IPS-18c (cell line): Measurements from ENCODE around the gene P2RY6.

Source experiments
- H3K4me3 ChIP-seq: 2 replicates; pipeline ENCODE4 v1.7.0; 2013; ENCODE audit warnings: low read depth, mild to moderate bottlenecking, low read length, moderate library complexity; ENCODE audit not compliant: insufficient read depth
- H3K9me3 ChIP-seq: one replicate; pipeline ENCODE4 v1.6.1; 2013; ENCODE audit warnings: mild to moderate bottlenecking, low read length, moderate library complexity; ENCODE audit not compliant: control insufficient read depth, insufficient read depth

The P2RY6 gene

DNA sequence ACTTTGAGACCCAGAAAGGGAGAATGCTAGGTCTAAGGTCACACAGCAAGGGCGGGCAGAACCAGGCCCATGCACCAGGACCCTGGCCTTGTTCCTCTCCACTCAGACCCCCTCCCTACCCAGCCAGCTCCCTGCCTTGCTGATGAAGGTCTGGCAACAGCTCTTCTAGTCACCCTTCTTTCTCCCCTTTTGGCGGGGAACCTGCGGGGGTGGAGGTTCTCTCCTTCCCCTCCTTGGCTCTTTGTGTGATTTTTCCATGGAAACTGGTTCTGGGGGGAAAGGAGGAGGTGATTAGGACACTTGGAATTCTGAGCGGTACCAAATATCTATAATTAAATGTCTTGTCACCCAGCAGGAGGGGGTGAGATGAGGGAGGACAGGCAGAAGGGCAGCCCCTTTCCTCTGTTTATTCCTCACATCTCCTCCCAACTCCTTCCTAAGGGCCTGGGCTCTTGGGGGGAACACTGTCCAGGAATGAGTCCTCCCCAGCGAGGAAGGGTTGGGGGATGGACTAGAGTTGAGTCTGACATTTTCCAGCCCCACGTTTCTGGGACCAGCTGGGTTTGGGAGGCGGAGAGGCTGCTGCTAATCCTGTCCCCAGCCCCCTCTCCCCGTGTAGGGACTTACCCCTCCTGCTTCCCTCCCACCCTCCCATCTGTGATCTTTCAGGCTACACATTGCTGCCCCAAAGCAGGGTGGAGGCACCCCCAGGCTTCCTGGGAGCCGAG, 43.3 kb downstream of the P2RY6 start:
- no peak overlapping the region for H3K4me3 ChIP-seq
- H3K9me3 ChIP-seq: no peaks in the 10 kb centered on the region

DNA sequence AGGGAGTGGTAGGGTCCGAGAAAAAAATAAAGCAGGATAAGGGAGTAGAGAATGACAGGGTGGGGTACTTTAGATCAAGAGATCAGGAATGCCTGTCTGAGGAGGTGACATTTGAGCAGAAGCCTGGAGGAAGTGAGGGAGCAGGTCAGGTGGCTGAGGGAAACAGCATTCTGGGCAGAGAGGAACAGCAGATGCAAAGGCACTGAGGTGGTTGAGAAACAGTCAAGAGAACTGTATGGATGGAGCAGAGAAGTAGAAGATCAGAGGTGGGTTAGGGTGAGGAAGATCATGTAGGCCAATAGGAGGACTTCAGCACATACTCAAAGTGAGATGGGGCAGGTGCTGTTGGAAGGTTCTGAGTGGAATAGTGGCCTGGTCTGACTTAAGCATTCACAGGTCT, 44.3 kb downstream of the P2RY6 start:
- no peak overlapping the region for H3K4me3 ChIP-seq

DNA sequence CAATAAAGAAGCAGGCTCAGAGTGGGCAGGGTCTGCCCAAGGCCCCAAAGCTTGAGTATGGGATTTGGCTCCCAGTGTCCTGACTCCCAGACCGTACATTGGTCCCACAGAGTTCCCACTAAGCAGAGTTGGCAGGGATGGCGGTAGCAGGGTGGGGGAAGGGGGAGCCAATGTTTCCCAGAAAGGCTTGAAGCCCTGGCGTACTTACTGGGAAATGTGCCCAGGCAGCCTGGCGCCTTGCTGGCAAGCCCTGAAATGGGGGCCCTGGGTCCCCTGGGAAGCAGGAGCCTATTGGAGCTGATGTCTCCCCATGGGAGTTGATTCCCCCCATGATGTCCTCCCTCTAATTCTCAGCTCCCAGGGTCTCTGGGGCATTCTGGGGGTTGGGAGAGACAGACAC, 45.2 kb downstream of the P2RY6 start:
- no peaks in the 10 kb centered on the region for H3K9me3 ChIP-seq
- H3K4me3 ChIP-seq: no peak overlapping the region

More for the DNA sequence above, 44.3 kb downstream of the P2RY6 start:
- H3K9me3 ChIP-seq: no peaks in the 10 kb centered on the region

DNA sequence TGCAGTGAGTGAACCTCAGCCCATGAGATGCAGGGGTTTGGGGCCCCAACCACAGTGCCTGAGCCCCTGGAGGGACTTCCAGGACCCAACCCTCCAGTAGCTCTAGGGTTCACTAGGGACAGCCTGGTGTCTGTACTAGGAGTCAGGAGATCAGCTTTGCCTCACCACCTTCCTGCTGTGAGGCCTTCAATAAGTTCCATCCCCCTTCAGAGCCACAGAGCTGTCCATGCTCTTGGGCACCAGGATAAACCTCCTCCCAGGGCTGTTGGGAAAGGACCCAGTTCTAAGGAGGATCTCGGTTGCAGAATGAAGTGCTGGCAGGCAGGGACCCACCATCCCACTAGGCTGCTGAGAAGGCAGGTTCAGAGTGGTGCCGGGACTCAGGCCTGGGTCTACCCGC, 45.7 kb downstream of the P2RY6 start:
- Histone ChIP-seq H3K9me3 (no peaks in the 10 kb centered on the region), H3K4me3 (no peak overlapping the region)

DNA sequence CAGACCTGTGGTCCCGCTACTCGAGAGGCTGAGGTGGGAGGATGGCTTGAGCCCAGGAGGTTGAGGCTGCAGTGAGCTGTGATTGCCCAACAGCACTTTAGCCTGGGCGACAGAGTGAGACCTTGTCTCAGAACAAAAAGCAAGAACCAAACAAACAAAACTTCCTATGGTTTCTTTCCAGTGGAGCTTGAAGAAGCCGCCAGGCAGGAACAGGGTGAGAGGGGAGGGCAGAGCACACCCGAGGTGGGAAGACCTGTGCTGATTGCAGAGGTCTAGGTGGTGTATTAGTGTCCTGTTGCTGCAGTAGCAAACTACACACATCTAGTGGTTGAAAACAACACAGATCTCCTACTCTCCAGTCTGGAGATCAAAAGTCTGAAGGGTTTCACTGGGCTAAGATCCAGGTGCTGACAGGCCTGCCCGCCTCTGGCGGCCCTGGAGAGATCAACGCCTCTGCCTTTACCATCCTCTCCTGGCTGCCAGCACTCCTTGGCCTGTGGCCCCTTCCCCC, 46.4 kb downstream of the P2RY6 start:
- Histone ChIP-seq H3K4me3 (no peak overlapping the region), H3K9me3 (no peaks in the 10 kb centered on the region)

DNA sequence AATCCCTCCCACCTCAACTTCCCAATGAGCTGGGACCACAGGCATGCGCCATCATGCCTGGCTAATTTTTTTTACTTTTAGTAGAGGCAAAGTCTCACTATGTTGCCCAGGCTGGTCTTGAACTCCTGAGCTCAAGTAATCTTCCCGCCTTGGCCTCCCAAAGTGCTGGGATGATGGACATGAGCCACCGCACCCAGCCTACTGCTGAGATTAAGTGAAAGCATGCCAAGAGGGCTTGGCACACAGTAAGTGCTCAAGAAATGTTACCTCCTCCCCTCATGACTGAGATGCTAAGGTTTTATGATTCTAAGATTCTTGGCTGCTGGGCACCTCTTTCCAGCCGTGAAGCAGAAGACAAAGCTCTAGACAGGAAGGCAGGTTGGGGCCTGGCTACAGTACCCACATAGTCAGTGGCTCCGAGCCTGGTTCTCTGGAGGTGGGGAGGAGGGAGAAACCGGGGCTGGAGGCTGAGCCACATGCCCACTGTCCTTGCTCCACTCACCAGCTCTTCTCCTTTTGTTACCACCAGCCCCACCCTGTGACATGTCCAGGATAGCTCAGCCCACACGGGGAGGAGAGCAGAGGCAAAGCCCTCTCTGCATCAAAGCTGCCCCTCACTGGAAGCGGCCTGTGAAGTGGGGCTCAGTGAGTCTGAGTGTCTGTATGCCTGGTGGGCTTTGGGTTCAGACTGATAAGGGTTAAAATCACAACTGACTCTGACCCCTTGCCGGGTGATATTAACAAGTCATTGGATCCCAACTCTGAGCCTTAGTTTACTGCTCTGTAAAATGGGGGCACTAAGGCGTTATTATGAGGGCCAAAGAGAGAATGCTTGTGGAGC, 48.8 kb downstream of the P2RY6 start:
- Histone ChIP-seq H3K4me3 (no peak overlapping the region), H3K9me3 (no peaks in the 10 kb centered on the region)

DNA sequence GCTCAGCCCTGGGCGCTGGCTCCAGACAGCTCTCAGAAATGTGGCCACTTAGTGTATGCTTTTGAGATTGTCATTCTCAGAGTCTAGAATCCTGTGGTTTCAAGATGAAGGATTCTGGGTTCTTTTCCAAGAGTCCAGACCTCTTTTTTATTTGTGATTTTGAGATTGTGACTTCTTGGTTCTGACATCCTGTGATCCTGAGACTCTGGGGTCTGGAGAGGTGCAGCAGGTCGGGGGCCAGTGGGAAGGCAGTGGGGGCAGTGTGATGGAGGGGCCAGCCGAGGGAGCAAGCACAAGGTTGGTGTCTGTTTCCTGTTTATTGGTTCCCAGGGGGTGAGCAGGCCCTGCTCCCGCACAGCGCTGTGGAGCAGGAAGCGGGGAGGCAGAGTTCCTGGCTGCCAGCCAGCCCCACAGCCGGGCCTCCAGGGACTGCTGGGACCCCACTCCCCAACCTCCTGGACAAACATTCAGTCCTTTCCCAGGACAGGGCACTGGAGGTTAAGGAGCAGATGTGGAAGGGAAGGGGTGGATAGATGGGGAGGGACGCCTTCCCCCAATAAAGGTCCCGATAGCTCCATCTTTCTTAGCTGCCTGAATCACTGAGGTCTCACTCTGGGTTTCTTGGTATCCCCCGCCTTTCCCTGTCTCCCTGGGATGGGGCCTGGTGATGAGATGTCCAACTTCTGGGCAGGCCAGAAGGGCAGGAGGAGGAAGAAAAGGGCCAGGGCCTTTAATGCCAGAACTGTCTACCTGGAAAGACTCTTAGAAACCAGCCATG, 49.7 kb downstream of the P2RY6 start:
- H3K9me3 ChIP-seq: no peaks in the 10 kb centered on the region
- no peak overlapping the region for H3K4me3 ChIP-seq

DNA sequence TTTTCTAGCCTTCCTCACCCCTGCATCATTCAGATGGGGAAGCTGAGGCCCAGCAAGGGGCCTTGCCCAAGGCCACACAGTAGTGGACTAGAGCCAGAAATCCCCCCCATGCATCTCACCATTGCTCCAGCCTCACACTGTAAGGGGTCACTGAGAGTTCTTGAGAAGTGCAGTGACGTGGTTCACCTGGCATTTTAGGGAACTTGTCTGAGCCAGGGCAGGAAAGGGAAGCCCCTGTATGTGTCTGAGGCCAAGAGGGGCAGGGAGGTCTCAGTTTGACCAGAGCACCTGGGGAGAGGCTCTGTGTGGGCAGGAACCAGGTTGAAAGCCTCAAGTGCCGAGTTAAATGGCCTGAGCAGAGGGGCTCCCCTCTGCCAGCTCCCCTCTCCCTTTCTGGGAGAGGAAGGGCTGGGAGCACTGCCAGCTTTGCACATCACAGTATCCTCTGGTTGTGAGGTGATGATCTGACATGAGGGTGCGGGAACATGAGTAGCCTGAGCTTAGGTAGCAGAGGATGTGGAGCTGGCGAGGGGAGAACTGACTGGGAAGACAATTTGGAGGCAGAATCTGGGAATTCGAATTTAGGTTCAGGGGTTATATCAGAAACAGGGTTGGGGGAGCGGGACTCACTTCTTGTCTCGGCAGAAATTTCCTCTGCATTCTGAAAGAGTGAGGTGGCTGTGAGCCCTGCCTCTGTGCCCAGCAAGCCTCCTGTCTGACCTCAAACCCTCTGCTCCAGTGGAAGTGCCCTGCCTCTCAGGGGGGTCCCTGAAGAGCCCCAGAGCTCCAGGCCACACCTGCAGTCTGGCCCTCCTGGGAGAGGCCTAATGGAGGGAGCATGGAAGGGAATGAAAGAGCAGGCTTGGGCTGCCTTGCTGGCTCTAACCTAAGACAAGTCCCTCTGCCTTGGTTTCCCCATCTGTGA, 50.5 kb downstream of the P2RY6 start:
- Histone ChIP-seq H3K9me3 (no peaks in the 10 kb centered on the region), H3K4me3 (no peak overlapping the region)

DNA sequence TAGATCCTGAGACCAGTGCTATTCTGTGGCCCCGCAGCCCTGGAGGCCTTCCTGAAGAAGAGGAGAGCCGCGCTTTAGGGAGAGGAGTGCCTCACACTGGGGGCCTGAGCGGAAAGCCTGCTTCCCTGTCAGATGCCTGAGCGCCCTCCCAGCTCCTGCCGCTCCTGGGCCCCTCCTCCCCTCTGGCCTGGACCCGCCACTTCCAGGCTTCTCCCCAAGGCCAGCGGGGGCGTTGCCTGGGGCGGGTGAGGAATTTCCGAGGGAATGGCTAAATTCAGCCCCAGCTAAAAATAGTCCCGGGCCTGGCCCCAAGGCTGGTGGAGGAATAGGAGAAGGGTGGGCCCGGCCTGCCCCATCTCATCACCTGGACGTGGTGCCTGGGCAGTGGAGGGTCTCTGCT, 51.3 kb downstream of the P2RY6 start:
- H3K4me3 ChIP-seq: no peak overlapping the region; the same call in 1 of the 2 replicates
- no peaks in the 10 kb centered on the region for H3K9me3 ChIP-seq

DNA sequence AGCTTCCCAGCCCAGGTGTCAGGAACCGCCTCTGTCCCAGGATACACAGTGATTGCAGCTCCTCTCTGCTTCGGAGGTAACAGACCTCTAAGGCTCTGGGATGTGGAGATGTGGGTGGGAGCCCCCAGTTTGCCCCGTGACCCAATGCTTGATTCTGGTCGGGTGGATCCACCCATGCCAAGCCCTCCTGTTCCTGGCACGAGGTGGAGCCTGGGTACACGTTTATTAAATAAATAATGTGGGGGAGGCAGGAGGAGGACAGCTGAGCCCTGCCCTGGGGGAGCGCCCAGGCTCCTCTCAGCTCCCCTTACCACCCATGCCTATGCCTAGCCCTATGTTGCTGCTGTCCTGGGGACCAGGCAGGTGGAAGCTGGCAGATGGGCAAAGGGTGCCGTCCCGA, 52.0 kb downstream of the P2RY6 start:
- Histone ChIP-seq H3K4me3 (no peak overlapping the region; the same call in 1 of the 2 replicates), H3K9me3 (no peaks in the 10 kb centered on the region)

DNA sequence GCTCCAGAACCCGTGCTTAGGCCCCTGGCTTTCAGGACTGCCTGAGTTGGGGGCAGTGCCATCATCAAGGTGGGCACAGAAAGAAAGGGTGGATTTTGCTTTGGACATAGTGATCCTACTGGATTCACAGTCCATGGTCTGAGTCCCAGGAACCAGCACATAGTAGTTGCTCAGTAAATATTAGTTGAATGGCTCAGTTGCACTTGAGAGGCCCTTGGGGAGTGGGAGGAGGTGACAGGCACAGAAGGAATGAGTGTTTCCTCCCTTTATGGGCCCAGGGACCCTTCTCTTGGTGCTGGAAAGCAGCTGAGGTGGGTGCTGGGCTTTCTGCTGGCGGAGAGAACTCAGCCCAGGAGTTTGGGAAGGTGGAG, 52.5 kb downstream of the P2RY6 start:
- no peaks in the 10 kb centered on the region for H3K9me3 ChIP-seq

DNA sequence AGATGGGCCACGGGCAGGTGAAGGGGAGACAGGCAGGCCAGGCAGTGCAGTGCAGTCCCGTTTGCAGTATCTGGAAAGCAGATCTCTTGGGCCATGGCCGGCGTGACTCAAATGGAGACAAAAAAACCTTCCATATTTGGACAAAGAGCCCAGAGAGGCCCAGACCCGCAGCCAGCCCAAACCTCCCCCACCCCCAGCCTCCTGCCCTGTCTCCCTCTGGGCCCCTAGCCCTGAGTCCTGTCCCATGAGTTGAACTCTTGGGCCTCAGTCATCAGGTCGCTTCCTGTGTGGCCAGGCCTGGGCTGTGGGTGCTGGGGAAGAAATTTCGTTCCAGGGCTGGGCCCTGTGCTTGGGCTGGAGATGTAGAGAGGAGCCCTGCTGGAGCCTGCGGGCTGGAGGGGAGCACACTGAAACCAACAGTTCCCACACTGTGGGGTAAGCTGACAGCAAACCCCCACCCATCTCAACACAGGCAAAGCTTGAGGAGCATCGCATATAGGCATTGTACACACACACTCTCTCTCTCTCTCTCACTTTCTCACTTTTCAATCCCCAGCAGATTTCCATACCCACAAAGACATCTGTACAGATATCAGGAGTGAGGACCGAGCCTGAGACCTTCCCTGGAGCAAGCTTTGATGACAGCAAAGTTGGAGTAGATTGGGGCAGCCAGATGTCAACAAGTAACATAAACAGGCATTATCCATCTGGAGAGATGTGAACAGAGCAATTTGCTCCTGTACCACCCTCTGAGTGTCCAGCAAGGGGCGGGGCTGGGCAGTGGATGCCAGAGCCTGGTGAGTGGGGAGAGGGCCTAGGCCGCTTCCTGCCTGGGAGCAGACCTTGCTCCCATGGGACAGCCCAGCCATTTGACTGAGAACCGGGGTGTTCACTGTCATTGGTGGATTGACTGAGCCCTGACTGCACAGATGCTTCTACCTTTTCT, 53.2 kb downstream of the P2RY6 start:
- Histone ChIP-seq H3K4me3 (no peak overlapping the region), H3K9me3 (no peaks in the 10 kb centered on the region)

More for the DNA sequence above, 52.5 kb downstream of the P2RY6 start:
- no peak overlapping the region; the same call in 1 of the 2 replicates for H3K4me3 ChIP-seq

DNA sequence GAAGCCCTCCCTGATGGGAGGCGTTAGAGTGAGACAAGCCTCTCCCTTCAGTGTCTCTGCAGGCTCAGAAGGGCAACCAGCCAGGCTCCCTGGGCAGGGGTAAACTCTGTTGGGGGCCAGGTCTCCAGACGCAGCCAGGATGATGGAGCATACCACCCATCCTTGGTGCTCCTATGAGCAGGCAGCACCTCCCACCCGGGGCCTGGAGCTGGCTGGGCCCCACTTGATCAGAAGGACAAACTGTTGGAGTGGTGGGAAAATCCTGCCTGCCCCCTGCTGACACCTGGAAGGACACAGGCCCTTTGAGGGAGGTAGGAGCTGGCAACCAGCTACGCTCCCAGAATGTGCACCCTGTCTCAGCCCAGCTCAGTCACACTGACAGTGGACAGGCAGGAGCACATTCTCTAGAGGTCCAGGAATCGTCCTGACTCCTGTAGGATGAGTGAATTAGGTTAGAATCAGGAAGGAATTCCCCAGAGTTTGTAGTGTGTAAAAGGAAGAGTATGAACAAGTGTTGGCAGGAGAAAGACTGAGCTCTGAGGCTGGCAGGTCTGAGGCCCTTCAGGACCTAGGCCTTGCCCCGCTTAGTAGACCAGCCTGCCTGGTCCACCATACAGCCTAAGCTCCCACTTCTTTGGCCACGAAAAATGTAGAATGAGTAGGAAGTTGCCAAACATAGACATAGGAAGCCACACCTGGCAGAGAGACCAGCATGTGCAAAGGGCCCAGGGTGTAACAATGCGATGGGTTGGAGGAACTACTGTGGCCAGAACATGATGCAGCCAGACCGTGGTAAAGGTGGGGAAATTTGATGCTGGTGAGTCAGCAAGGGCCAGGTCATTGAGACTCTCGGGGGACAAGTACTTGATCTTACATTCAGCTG, 55.0 kb downstream of the P2RY6 start:
- Histone ChIP-seq H3K9me3 (no peaks in the 10 kb centered on the region), H3K4me3 (no peak overlapping the region)

DNA sequence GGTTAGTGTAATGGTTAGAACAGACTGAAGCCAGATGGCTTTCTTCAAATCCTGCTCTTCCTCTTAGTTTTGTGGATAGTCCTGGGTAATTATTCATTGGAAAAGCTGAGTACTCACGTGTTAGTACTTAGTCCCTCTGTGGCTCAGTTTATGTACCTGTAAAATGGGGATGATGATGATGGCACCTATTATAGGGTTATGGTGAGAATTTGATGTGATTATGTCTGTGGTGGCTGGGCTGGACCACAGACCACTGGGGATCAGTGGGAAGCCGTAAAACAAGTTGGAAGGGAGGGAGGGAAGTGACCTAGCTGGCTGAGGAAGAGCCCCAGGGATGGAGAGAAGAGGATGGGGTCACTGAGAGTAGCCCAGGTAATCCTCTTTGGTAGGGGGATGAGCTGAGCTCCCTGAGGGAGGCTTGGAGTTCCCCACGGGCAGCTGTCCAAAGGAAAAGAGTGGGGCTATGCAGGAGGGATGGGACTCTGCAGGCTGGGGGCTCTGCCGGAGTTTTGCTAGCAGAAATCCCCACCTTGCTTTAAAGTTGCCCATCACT, 55.8 kb downstream of the P2RY6 start:
- H3K9me3 ChIP-seq: no peaks in the 10 kb centered on the region
- H3K4me3 ChIP-seq: no peak overlapping the region
